SHP77 (cell line): Measurements from ENCODE around the gene LMF1.
"Not testable (repeated sequence)": the region's sequence is repeated elsewhere in the genome, so short reads cannot be mapped to it uniquely, and the experiment has no call there.

Experiments used
- DNase-seq, 2 experiments: peaks; one replicate each; lab custom pipeline; 2025; lab: John Stamatoyannopoulos, UW

The LMF1 gene

DNA sequence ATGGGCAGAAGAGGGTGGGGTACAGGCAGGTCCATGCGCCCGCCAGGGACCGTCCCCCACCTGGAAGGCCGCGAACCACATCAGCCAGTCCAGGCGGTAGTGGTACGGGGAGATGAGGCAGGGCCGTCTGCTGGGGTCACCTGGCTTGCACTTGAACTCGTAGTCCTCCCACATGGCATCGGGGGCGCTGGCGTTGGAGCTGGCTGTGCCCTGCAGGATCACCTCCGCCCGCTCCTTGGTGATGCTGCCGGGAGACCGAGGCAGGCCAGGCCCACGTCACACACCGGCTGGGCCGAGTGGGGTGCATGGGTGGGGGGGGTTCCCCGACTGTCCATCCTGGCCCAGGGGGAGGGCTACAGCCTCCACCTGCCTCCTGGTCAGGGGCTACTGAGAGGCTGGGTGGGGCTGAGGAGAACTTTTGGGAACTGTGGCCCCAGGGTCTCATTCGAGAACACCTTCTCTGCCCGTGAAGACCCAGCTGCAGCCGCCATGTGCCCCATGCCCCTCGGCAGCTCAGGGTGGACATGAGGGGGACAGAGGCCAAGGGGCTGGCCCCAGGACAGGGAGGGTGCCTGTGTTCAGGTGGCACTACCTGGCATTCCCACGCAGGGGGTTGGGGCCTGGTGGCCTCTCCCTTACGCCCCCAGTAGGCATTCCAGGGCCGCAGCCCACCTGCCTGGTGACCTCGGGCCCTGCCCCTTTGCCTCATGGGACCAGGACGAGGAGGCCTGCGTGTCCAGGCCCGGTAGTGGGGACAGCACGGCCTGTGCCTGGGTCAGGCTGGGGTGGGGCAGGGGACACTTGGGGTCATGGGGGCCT lies 100.8 kb downstream of the LMF1 start:
- no peak for DNase-seq

DNA sequence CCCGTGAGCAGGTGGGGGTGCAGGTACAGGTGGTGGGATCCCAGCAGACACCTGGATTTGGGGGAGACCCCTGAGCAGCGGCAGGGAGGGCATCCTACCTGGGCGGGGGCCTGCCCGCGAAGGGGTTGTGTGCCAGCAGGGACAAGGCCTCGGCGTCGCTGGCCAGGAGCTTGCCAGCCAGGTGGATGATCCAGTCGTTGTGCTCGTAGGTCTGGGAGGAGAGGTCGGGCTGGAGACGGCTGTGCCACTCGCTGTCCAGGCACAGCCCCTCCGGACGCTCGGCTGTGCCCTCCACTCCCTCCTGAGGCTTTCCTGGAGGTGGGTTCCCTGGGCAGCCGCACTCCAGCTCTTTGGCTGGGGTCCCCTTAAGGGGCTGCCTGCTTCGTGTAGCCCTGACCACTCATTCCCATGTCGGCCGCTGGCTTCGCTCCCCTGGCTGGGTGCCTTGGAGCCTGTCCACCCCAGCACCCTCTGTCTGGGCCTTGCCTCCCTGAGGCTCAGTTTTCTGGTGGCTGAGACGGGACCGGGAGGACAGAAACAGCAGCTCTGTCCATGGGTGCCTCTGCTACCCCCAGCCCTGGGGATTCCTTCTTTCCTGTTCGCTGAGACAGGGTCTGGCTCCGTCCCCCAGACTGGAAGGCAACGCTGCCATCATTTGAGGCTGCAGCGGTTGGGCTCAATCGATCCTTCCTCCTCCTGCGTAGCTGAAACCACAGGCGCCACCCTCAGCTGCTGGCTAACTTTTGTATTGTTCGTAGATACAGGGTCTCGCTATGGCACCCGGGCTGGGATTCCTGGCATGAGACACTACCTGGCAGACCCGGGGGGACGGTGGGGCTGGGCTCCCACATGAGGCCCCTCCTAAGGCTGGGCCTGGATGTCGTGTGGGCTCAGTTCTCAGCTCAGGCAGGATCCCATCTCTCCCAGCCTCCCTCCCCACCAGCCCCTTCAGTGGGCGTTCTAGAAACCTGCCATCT lies 101.7 kb downstream of the LMF1 start:
- no peak for DNase-seq

DNA sequence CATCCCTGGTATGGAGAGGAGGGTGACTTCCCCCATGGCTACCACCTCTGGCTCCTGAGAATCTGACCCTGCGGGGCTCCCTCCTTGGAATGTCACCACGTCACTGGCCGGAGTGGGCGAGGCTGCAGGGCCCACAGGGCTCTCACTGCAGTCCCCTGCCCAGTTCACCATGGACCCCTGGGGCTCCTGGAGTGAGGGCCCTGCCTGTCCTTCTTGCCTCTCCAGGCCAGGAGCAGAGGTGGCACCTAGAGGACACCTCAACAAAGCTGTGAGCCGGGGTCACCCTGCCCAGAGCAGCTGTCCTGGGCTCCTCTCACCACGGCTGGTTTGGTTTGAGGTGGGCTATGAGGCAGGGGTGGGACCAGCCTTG lies 102.4 kb downstream of the LMF1 start:
- DNase-seq = no peak

DNA sequence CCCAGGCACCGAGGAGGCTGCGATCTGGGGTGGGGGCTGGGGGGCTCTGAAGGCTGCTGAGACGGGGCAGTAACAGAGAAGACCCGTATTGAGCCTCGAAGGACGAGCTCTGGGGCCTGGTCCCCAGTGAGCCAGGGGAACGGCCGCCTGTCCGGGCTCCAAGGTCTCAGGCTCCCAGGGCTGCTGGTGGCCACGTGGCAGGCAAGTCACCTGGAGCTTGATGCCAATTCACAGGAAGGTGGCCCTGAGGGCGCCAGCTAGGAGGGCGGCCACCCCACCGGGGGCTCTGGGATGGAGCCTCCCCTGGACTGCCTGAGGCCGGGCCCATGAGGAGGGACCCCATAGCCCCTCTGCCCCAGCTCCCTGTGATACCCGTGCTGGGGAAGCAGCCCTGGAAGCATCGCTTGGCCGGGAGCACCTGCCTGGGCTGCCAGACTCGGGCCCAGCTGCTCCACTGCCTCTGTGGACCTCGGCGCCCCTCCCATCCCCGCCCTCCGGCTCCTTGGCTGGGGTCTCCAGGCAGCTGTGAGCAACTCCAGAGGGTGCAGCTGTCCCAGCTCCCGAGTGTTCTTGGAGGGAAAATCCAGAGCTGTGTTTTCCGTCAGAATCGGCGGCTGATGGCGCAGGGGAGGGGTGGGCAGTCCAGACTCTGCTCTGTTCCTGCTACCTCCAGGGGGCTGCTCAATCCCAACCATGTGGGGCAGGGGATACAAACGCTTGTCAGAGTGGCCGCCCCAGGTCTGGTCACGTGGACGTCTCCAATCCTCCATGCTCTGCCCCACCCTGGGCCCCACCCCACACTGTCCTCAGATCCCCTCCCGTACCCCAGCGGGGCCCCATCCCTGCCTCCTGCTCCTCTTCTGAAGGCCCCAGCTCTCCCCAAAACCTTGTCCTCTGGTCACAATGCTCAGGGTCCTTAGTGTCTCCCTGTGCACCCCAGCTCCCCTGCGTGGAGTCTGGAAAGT lies 103.1 kb downstream of the LMF1 start:
- no peak for DNase-seq

DNA sequence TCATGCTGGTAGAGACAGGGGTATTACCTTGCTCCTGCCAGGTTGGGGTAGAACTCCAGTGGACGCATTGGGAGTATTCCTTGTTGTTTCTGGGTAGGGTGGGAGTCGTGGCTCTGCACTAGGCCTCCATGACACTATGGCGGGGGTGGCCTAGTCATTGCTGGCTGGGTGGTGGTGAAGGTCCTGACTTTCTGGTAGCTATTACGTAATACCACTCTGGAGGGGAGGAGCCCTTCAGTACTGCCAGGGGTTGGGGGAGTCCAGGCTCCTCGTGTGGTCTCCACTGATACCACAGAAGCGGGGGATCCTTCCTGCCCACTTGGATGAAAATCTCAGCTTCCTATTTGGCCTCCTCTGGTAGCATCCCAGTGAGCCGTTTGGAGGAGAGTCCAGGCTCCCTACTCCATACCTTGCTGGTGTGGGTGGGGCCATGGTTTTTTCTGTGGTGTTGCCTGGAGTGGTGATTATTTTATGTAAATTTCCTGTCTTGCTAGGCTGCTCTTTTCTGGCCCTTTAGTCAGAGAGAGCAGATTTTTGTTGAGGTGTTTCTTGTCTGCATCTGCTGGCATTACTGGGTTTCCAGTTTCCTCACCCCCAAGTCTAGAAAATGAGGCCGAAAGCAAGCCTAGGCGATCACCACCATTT lies 104.4 kb downstream of the LMF1 start:
- no peak for DNase-seq

DNA sequence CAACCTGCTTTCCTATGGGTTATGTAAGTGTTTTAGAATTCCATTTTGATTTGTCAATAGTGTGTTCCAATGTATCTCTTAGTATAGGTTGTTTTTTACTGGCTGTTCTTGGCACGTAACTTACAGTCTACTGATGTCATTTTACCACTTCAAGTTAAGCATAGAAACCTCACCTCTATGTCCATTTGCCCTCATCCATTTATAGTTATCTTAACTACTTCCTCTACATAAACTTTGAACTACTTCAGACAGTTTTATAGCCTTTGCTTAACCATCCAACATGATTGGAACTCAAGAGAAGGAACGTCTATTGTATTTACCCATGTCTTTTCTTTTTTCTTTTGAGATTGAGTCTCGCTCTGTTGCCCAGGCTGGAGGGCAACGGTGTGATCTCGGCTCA lies 105.8 kb downstream of the LMF1 start:
- no peak for DNase-seq

DNA sequence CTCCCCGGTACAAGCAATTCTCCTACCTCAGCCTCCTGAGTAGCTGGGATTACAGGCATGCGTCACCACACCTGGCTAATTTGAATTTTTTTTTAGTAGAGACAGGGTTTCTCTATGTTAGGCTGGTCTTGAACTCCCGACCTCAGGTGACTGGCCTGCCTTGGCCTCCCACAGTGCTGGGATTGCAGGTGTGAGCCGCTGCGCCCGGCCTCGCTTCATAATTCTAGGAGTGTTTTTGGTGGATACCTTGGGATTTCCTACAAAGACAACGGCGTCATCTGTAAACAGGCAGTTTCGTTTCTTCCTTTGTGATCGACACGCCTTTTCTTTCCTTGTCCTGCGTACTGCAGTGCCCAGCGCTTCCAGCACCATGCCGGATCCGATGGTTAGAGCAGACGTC lies 109.3 kb downstream of the LMF1 start:
- no peak for DNase-seq

DNA sequence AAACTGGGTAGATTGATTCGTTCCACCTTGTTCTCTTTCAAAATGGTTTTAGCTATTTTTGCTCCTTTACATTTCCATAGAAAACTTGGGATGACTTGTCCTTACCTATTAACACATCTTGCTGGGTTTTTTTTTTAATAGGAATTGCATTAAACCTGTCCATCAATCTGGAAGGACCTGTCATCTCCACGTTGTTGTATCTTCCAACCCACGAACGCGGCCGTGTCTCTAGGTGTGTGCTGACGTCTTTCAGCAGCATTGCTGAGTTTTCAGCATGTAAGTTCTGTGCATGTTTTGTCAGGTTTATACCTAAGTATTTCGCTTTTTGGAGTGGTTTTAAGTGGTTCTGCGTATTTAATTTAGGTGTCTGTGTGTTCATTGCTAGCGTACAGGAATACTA lies 109.9 kb downstream of the LMF1 start:
- DNase-seq = no peak

DNA sequence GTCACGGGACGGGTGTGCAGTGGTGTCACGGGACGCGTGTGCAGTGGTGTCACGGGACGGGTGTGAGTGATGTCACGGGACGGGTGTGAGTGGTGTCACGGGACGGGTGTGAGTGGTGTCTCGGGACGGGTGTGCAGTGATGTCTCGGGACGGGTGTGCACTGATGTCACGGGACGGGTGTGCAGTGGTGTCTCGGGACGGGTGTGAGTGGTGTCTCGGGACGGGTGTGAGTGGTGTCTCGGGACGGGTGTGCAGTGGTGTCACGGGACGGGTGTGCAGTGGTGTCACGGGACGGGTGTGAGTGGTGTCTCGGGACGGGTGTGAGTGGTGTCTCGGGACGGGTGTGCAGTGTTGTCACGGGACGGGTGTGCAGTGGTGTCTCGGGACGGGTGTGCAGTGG lies 111.8 kb downstream of the LMF1 start:
- not testable (repeated sequence) for DNase-seq

DNA sequence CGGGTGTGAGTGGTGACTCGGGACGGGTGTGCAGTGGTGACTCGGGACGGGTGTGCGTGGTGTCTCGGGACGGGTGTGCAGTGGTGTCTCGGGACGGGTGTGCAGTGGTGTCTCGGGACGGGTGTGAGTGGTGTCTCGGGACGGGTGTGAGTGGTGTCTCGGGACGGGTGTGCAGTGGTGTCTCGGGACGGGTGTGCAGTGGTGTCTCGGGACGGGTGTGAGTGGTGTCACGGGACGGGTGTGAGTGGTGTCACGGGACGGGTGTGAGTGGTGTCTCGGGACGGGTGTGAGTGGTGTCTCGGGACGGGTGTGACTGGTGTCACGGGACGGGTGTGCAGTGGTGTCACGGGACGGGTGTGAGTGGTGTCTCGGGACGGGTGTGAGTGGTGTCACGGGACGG lies 112.3 kb downstream of the LMF1 start:
- not testable (repeated sequence) for DNase-seq

DNA sequence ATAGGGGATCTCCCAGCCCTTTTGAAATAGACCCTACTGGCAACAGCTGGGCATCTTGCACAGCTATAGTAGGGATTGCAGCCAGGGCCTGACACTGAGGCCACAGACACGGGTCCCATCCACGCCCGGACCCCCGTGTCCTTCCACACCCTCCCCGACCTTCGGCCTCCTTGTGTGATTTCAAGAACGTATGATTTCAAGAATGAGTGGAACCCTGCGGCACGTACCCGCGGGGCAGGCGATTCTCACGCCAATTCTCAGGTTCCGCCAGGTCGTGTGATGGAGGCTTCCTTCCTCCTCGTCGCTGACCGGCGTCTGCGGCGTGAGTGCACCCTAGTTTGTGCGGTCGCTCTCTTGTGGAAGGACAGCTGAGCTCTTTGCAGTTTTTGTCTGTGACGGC lies 114.0 kb downstream of the LMF1 start:
- DNase-seq = no peak

DNA sequence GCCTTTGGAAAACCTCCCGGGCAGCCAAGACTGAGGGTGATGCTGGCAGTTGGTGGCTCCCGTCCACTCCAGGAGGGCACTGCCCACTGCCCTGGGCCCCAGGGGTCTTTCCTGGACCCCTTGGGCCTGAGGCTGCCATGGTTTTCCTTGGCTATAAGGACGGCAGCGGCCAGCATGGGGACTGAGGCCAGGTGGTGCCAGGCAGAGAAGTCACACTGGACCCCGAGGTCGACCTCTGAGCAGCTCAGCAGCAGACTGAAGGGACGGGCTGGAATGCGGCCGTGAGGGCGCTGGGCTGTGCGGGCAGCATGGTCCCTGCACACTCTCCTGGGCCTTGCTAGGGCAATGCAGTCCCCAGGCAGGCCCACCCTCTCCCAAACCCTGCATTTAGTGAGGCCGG lies 114.7 kb downstream of the LMF1 start:
- DNase-seq = no peak

DNA sequence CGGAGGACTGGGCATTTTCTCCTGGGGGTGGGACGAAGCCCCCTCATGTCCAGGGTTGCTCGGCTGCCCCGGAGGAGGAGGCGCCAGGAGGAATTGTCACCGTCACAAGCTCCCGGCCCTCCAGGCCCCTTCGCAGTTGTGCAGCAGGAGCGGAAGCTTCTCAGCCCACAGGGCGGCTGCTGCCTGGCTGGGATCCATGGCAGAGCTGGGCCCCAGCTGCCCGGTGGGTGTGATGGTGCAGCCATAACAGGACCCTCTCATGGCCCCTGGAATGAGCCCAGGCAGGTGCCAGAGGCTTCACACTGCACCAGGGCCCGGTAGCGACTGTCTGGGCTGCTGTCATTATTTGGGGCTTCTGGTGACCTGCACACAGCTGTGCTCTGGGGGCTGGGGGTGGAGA lies 115.3 kb downstream of the LMF1 start:
- no peak for DNase-seq

DNA sequence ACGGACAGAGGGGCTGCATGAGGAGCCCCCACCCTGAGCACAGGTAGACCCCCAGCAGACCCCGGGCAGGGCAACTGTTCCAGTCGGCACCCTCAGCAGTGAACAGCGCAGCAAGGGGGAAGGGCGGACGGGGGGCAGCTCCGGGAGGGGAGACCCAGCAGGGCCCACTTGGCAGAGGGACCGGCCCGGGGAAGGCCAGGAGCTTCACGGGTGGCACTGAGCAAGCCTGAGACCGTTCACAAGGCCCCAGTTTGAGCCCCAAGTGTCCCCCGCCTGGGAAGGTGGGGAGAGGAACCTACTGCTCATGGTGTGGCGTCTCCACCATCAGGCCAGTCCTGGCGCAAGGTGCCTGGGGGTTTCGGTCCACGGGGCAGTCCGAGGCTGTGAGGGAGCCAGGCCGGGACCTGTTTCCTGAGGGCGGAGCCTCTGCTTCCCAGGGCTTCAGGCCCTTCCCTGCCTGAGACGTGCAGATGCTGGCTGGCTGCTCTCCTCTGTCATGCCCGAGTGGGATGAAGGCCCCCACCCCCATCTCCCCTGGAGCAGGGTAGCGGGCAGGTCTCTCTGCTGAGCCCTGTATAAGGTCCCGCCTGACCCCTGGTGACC lies 115.9 kb downstream of the LMF1 start:
- DNase-seq = no peak

DNA sequence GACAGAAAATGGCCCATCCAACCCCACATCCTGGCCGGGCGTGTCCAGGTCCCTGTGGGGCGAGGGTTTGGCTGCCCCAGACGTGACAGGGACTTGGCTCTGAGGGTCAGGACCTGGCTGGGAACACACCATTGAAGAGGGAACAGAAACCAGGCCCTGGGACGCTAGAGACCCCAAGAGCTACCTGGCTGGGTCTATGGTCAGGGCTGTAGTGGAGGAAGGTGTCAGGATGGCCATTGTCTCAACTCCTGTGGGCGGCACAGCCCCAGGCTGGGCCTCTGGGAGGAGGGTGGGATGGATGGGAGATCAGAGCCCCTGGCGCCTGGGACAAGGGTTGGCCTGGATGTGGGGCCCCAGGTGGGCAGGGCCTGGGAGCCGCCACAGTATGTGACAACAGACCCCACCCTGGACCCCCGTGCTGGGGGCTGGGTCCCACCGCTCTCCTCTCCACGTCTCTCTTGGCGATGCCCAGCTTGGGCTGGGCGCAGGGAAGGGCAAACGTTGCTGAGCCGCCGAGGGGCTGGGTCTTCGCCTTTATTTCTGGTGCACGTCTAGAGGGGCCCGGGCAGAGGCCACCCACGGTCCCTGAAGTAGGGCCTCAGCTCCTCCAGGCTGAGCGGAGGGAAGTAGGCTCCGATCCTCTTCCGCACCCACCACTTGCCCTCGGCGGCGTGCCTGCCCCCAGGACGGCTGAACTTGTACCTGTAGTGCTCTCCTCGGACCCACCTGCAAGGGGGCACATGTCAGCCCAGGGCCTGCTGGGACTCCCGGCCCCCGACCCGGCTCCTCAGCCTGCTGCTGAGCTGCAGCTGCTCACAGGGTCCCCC lies 116.6 kb downstream of the LMF1 start:
- DNase-seq = no peak

DNA sequence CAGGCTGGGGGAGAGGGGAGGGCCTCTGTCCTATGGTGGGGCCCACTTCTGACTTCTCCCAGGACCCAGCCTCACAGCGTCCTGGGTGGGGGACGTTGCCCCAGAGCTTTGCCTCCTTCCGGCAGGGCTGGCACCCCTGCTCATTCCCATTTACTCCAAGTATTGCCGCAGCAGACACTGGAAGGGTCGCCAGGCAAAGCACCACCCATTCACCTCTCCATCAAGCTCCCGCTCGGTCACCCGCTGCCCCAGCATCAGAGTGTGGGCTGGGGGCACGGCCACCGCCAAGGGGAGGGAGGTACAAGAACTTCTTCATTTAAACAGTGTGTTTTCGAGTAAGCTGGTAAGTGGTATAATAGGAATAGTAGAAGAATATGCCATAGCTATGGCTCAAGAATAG lies 117.5 kb downstream of the LMF1 start:
- DNase-seq = no peak

DNA sequence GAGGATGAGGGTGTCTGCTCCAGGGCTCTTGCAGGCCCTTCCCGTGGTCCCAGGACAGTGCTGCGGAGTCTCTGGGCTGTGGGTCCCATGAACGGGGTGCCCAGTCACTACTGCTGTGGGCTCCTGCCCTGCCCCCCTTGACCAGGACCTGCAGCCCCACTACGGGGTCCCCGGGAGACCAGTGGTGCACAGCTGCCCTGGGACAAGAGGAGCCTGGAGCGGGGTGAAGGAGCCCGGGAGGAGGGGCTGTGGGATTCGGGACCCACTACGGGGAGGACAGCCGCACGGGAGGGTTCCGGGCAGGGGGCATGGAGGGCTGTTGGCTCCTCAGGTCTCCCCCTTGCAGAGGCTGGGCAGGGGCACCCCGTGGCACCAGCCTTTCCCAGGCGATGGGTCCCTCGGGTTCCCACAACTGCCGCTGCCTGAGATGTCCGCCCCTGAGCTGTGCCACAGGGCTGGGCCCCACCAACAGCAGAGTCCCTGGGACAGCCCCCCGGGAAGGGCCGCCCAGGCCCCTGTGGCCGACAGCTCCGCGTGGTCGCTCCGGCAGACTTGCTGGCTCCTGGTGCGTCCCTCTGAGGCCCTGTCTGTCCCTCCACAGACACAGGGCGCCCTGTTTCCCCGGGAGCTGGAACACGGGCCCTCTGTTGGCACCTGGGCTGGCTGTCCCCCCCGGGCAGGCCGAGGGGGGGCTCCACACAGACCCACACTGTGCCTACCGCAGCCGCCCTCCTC lies 118.2 kb downstream of the LMF1 start:
- no peak for DNase-seq

DNA sequence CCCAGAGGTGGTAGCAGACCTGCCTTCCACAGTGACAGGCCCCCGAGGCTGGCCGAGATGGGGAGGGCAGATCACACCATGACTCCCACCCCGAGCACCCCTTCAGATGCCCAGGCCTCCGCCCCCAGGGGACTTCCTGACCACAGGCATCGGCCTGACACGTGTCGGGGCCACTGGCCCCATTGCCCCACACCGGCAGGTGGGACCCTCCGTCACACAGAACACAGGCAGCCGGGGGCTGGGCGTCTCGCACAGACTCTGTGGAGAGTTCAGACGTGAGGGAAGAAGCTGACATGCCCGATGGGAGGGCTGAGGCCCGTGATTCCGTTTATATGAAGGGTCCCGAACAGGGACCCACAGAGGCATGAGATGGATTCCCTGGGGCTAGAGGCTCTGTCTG lies 118.9 kb downstream of the LMF1 start:
- DNase-seq = no peak

DNA sequence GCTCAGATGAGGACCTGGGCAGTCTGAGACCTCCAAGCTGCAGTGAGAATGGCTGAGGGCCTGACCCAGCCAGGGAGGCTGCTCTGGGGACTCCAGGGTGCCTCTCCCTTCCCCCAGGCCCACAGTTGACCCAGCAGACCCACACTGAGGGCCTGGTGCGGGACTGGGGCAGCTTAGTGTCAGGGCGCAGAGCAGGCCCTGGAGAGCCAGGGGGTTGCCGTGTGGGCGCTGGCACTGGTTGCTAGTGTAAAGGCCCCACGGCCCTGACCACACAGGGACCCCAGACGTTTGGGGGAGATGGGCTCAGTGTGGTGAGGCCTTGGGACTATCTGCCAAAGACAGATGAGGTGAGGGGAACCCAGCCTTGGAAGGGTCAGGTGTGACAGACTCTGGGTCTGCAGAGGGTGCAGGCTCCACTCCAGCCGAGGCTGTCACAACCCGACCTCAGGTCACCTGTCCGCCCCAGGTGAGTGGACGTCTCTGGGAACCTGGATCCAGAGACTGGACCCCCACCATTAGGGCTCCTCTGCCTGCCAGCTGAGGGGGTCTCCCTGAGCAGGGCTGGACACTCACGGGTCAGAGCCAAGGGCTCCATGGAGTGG lies 119.5 kb downstream of the LMF1 start:
- no peak for DNase-seq
